Measurements from ENCODE around the gene HLTF. TPM values are rescaled to one million over a fixed set of nuclear protein-coding genes. Genes with fewer than 3 reads are reported as not detected.
A peak's percentile ranks its signal among the peaks of the same experiment; 100 is the strongest.

Gene HLTF
- total RNA-seq = 10 to 100 TPM in 7 of 8 experiments, 1 to 10 TPM in 1; 7.5 to 92.1 (median 71.6) TPM

DNA sequence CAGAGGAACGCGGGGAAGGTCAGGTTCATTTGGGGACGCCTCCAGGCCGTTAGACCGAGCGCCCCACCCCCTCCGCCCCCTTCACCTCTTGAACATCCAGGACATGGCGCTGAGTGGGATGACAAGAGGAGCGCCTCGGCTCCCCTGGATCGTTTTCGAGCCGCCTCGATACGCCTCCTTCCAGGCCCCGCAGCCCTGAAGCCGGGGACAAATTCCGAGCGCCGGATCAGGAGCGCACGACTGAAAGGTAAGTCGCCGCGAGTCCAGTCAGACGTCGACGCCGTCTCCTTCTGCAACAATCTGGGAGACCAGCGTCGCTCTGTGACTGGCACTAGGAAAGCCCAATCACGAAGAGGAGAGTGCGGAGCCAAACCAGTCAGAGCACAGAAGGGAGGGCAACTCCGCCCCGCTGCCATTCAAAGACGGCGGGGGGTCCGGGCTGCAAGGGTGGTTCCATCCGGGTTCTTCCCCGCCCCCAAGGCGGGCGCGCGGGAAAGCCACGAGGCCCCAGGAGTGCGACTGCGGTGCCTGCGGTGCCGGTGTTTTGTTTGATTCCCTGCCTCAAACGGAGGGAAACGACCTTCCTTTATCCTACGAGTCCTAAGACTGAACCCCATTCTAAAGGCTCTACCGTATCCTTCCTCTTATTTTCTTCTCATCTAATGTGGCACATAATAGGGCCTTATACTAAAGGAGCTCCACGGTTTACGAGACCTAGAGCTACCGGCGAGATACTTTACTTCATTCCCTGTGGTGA is at the start of gene HLTF:
TSS of gene HLTF (minus strand) at position 302 of the 757 bp plus-strand sequence. CDS start at position 105, 197 bp downstream.
- H3K27ac ChIP-seq = peak within 1 kb of the TSS; percentile 81 to 89

DNA sequence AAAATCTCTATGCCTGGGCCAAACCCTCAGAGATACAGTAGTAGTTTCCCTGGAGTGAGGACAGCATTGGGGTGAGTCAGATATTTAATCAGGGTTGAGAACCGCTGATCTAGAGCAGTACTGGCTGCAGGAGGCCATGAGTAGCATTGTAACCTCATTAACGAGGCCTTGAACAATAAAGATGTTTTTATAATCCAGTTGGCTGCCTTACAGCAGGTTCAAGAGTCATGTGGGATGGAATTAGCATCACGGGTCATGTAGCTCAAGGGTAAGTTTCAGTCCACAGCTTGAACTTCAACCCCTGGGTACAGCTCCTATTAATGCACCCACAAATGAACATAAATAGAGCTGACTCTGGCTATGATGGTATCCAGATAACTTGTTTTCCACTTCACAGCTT is 48.2 kb upstream of the HLTF start:
- no peak overlapping the region for H3K4me3 ChIP-seq
- ATAC-seq (replicated peaks in 6 of 8) = no peak
- no peak overlapping the region for H3K27ac ChIP-seq
- in situ Hi-C loops (cut with MboI; ENCODE audit: low pct_unique_long_range_greater_than_20kb in 2 of 9, low sequenced_read_pairs in 9 of 9, unreplicated experiment in 9 of 9) = loop anchor here in 1 of 9 experiments (25.0 kb wide), 1 partner anchor 128 kb away; no protein-coding TSS in a partner anchor
- peaks cover 11 to 20% of the 10 kb centered on the region in 2 donors for H3K4me1 ChIP-seq (replicated peaks in 1 of 2)
- 67 to 95% (median 82%) methylated on average over 1 to 3 of the region's 3 CpGs; no CpG with 5 or more reads in 2 of the 10 experiments for WGBS, 10 experiments

More for the DNA sequence above, at the start of gene HLTF:
- peaks cover 9 to 12% of the 10 kb centered on the region in 2 donors for H3K4me1 ChIP-seq (replicated peaks in 1 of 2)
- peak; percentile 99 to 100 (median 99) for ATAC-seq (replicated peaks in 6 of 8)
- 0 to 100% (median 51%) methylated on average over 1 to 19 of the region's 57 CpGs; no CpG with 5 or more reads in 2 of the 10 experiments for WGBS, 10 experiments
- peak within 1 kb of the TSS; percentile 63 to 86 (median 76) for H3K4me3 ChIP-seq
- in situ Hi-C loops (cut with MboI; ENCODE audit: low pct_unique_long_range_greater_than_20kb in 2 of 9, low sequenced_read_pairs in 9 of 9, unreplicated experiment in 9 of 9) = no loop called here

- in situ Hi-C loops (cut with MboI; ENCODE audit: low pct_unique_long_range_greater_than_20kb in 2 of 9, low sequenced_read_pairs in 9 of 9, unreplicated experiment in 9 of 9) = loop anchor here in 1 of 9 experiments (25.0 kb wide), 1 partner anchor 131 kb away; no protein-coding TSS in a partner anchor
- Histone ChIP-seq H3K27ac (no peak overlapping the region), H3K4me3 (no peak overlapping the region), H3K4me1 (replicated peaks in 1 of 2) (peaks cover 11 to 24% of the 10 kb centered on the region in 2 donors)
- 40 to 86% (median 80%) methylated on average over 1 to 4 of the region's 4 CpGs; no CpG with 5 or more reads in 1 of the 10 experiments for WGBS, 10 experiments
- no peak for ATAC-seq (replicated peaks in 6 of 8)
Observed at GRCh38 chr3:149131589-149131988, 45.3 kb upstream of the HLTF start.

DNA sequence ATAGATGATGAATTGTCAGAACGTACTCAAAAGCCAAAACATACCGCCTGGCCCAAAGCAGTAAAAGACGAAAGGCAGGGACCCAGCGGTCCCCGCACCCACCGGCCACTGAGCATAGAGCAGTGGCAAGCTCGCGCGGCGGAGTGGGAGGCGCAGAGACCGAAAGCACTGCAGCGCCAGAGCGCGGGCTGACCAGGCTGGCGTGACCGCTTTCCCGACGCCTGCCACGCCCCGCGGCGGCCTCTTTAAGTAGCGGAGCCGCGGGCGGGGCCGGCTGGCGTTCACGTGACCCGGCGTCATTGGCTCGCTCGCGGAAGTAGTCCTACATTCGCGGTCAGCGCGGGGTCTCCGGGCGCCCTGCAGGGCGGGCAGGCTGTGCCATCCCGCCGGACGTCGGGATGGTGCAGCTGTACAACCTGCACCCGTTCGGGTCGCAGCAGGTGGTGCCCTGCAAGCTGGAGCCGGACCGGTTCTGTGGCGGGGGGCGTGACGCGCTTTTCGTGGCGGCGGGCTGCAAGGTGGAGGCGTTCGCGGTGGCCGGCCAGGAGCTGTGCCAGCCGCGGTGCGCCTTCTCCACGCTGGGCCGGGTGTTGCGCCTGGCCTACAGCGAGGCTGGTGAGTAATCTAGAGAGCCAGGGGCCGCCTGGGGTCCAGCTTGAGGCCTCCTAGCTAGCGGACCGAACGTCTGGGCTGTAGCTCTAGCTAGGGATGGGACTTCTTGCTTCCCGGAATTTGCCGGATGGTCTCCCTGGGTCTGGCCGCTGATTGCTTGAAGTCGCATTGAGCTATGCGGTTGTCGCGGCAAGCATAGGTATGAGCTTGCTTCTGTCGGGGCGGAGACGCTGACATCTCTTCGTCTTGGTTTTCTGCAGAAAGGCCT is 43.2 kb upstream of the HLTF start, which contains the start of gene HPS3:
TSS of gene HPS3 (plus strand) at position 313 of the 880 bp plus-strand sequence. CDS start at position 399, 86 bp downstream.
- peak; percentile 90 to 96 (median 94) for ATAC-seq (replicated peaks in 6 of 8)
- Histone ChIP-seq H3K4me1 (replicated peaks in 1 of 2) (peaks cover 11 to 24% of the 10 kb centered on the region in 2 donors), H3K4me3 (peak within 1 kb of the TSS; percentile 54 to 86 (median 63)), H3K27ac (peak within 1 kb of the TSS; percentile 4 to 5)
- in situ Hi-C loops (cut with MboI; ENCODE audit: low pct_unique_long_range_greater_than_20kb in 2 of 9, low sequenced_read_pairs in 9 of 9, unreplicated experiment in 9 of 9) = loop anchor here in 4 of 9 experiments (10.0 to 25.0 kb wide), 3 partner anchors 133 to 145 kb away; no protein-coding TSS in a partner anchor
- 0 to 4% (median 0%) methylated on average over 3 to 14 of the region's 84 CpGs; no CpG with 5 or more reads in 3 of the 10 experiments for WGBS, 10 experiments

DNA sequence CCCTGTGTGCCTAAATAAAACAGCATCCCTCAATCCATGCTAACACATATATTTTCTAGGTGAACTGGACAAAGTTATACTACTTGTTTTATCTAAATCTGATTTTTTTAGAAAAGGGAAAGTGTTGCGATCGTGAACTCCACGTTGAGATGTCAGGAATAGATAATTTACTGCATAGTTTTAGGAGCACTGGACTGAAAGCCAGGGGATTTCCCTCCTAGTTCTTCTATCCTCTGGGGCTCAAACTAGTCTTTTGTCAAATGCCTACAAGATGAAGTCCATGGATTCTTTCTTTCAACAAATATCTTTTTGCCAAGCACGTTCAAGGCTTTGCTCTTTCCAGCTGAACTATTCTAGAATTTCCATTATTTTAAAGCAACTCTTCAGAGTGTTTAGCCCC is 42.5 kb upstream of the HLTF start:
- 0 to 86% (median 35%) methylated on average over 3 to 4 of the region's 4 CpGs; no CpG with 5 or more reads in 1 of the 10 experiments for WGBS, 10 experiments
- peak overlapping the region; percentile 54 to 86 (median 63) for H3K4me3 ChIP-seq
- in situ Hi-C loops (cut with MboI; ENCODE audit: low pct_unique_long_range_greater_than_20kb in 2 of 9, low sequenced_read_pairs in 9 of 9, unreplicated experiment in 9 of 9) = loop anchor here in 4 of 9 experiments (10.0 to 25.0 kb wide), 3 partner anchors 133 to 146 kb away; no protein-coding TSS in a partner anchor
- ATAC-seq (replicated peaks in 6 of 8) = no peak
- H3K4me1 ChIP-seq (replicated peaks in 1 of 2) = peaks cover 11 to 24% of the 10 kb centered on the region in 2 donors
- H3K27ac ChIP-seq = no peak overlapping the region

DNA sequence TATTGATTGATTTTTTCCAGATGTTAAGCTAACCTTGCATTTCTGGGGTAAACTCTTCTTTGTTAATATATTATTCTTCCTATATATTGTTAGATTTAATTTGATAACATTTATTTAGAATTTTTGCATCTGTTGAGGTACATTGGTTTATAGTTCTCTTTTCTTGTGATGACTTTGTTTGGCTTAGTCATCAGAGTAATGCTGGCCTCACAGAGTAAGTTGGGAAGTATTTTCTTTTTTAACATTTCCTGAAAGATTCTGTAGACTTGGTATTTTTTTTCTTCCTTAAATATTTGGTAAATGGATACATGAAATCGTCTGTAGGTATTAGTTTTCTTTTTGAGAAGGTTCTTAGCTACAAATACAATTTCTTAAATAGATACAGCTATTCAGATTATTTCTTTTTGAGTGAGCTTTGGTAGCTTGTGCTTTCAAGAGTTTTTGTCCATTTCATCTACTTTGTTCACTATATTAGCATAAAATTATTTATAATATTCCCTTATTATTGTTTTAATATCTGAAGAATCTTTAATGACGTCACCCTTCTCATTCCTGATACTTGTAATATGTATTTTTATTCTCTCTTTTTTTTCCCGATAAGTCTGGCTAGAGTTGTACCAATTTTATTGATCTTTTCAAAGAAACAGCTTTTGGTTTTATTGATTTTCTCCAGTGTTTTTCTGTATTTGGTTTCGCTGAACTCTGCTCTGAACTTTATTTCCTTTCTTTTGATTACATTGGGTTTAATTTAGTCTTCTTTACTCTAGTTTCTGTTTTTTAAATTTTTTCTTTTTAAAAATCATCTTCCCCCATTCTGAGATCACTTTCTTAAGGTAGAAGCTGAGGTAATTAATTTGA is 36.6 kb upstream of the HLTF start:
- no peak for ATAC-seq (replicated peaks in 6 of 8)
- WGBS, 10 experiments = 56 to 85% (median 79%) methylated on average over 1 to 4 of the region's 4 CpGs
- H3K27ac ChIP-seq = no peak overlapping the region
- H3K4me3 ChIP-seq = no peak overlapping the region
- H3K4me1 ChIP-seq (replicated peaks in 1 of 2) = no peaks in the 10 kb centered on the region
- in situ Hi-C loops (cut with MboI; ENCODE audit: low pct_unique_long_range_greater_than_20kb in 2 of 9, low sequenced_read_pairs in 9 of 9, unreplicated experiment in 9 of 9) = loop anchor here in 4 of 9 experiments (5.0 to 10.0 kb wide), 3 partner anchors 142 to 152 kb away; no protein-coding TSS in a partner anchor

DNA sequence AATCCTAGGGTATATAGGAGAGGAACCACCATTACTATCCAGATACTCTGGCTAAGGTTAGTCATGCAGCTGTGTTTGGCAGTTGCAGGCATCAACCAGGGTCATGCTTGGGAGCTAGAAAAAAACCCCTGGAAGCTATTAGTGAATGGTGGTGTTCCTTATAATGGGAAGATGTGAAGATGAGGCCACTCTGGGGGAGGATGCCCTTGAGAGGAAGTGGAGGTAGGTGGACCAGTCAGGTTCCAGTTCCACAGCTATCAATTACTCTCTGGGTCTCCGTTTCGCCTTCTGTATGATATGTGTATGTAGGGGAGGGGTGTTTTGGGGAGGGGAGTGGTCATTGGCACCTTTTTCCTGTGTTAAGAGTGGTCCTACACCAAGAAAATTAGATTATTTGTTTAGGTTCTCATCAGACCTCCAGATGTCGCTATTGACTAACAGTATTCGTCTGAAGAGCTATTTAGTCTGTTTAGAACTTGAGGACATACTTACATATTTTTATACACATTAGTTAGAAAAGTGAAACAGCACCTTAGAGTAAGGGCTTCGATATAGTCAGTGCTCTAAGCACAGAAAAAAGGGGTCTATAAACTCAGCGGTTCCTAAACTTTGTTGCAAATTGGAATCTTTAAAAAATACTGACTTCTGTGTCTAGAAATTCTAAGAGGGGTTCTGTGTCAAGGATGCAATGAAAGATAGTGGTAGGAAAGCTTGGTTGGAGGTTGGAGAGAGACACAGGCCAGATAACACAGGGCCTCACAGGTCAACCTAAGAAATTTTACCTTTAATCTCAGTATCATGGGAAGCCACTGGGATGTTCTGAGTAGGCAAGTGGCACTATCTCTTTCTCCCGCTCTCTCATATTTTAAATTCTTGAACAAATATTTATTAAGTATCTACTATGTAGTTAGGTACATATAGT is 34.0 kb upstream of the HLTF start:
- ATAC-seq (replicated peaks in 6 of 8) = peak in 7 of 8 experiments; percentile 44 to 76 (median 70)
- in situ Hi-C loops (cut with MboI; ENCODE audit: low pct_unique_long_range_greater_than_20kb in 2 of 9, low sequenced_read_pairs in 9 of 9, unreplicated experiment in 9 of 9) = loop anchor here in 4 of 9 experiments (5.0 to 10.0 kb wide), 3 partner anchors 144 to 154 kb away; no protein-coding TSS in a partner anchor
- H3K4me3 ChIP-seq = no peak overlapping the region

DNA sequence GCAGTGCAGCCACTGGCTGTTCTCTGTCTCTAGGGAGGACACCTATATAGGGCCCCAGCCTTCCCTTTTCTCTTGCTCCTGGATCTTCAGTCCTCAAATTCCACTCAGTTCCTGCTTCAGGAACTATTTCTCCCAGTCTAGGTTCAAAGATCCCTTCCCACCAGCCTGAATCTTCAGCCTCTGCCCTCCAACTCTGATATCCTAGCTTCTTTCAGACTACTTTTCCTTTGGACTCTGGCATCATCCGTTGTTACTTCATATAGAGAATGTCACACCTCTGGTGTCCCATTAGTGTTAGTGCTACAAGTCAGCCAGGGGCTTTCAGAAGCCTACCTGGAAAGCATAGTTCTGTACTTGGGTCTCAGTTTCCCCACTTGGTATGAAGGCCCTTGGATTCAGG is 33.1 kb upstream of the HLTF start:
- WGBS, 10 experiments = 90 to 100% (median 100%) methylated on average over 1 of the region's 1 CpG; no CpG with 5 or more reads in 6 of the 10 experiments

More for the DNA sequence above, 34.0 kb upstream of the HLTF start:
- H3K4me1 ChIP-seq (replicated peaks in 1 of 2) = no peaks in the 10 kb centered on the region
- 0 to 83% (median 23%) methylated on average over 1 to 5 of the region's 7 CpGs; no CpG with 5 or more reads in 1 of the 10 experiments for WGBS, 10 experiments
- no peak overlapping the region for H3K27ac ChIP-seq

DNA sequence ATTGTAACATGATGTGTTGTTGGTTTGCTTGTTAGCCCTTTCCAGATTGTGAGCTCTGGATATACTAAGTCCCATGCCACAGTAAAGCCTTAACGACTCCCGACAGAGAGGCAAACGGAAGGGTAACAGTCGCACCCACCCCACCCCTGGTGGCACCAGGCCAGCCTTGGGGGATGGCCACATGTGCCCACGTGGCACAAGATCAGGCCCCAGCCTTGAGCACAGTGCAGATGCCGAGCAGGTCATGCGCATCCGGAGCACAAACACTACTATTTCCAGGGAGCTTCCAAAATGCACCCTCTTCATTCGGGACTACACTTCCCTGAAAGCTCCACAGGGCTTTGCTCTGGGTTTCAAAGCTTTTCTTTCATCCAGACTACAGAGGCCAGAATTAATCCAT is 32.4 kb upstream of the HLTF start:
- in situ Hi-C loops (cut with MboI; ENCODE audit: low pct_unique_long_range_greater_than_20kb in 2 of 9, low sequenced_read_pairs in 9 of 9, unreplicated experiment in 9 of 9) = loop anchor here in 1 of 9 experiments (10.0 kb wide), 1 partner anchor 156 kb away; no protein-coding TSS in a partner anchor
- 30 to 100% (median 78%) methylated on average over 1 to 6 of the region's 9 CpGs; no CpG with 5 or more reads in 4 of the 10 experiments for WGBS, 10 experiments
- peak in 1 of 8 experiments; percentile 69 for ATAC-seq (replicated peaks in 6 of 8)
- Histone ChIP-seq H3K4me1 (replicated peaks in 1 of 2) (no peaks in the 10 kb centered on the region), H3K27ac (no peak overlapping the region), H3K4me3 (no peak overlapping the region)

More for the DNA sequence above, 33.1 kb upstream of the HLTF start:
- no peaks in the 10 kb centered on the region for H3K4me1 ChIP-seq (replicated peaks in 1 of 2)
- in situ Hi-C loops (cut with MboI; ENCODE audit: low pct_unique_long_range_greater_than_20kb in 2 of 9, low sequenced_read_pairs in 9 of 9, unreplicated experiment in 9 of 9) = loop anchor here in 1 of 9 experiments (10.0 kb wide), 1 partner anchor 155 kb away; no protein-coding TSS in a partner anchor
- ATAC-seq (replicated peaks in 6 of 8) = no peak
- no peak overlapping the region for H3K4me3 ChIP-seq
- no peak overlapping the region for H3K27ac ChIP-seq

GRCh38 chr3:149115114-149115513 is 28.8 kb upstream of the HLTF start:
- H3K4me3 ChIP-seq = no peak overlapping the region
- H3K27ac ChIP-seq = no peak overlapping the region
- in situ Hi-C loops (cut with MboI; ENCODE audit: low pct_unique_long_range_greater_than_20kb in 2 of 9, low sequenced_read_pairs in 9 of 9, unreplicated experiment in 9 of 9) = loop anchor here in 1 of 9 experiments (10.0 kb wide), 1 partner anchor 160 kb away; no protein-coding TSS in a partner anchor
- WGBS, 10 experiments = 65 to 97% (median 80%) methylated on average over 1 to 5 of the region's 5 CpGs; no CpG with 5 or more reads in 3 of the 10 experiments
- no peak for ATAC-seq (replicated peaks in 6 of 8)
- H3K4me1 ChIP-seq (replicated peaks in 1 of 2) = no peaks in the 10 kb centered on the region

Data from motor neuron (in vitro differentiated cells).